Breast epithelium (tissue), 4 donors: ENCODE results near the gene SLC12A7. TPM values are rescaled to one million over a fixed set of nuclear protein-coding genes. Genes with fewer than 3 reads are reported as not detected.
"Not testable (repeated sequence)": the region's sequence is repeated elsewhere in the genome, so short reads cannot be mapped to it uniquely, and the experiment has no call there.

Experiments used
- DNase-seq, 2 donors: peaks; one replicate each; pipeline ENCODE4 v3.0.0-alpha.2; 2019; ENCODE audit warnings: low spot score in 2 of 2
- H3K27ac ChIP-seq, 2 donors: fragments of 200-600 bp; sonication (generic) in 1 of 2; one replicate each; pipeline ENCODE4 v1.5.1; 2016 to 2019; ENCODE audit warnings: mild to moderate bottlenecking in 1 of 2
- H3K27me3 ChIP-seq, 2 donors: fragments of 200-600 bp; sonication (generic) in 1 of 2; one replicate each; pipeline versions ENCODE4 v1.5.1 to v1.6.0; 2017 to 2019; ENCODE audit warnings: control low read depth in 1 of 2, mild to moderate bottlenecking in 1 of 2
- H3K36me3 ChIP-seq: fragments of 200-600 bp; one replicate; pipeline ENCODE4 v1.5.1; 2019
- H3K4me1 ChIP-seq, 2 donors: fragments of 200-600 bp; sonication (generic); one replicate each; pipeline ENCODE4 v1.5.1; 2016 to 2019; ENCODE audit warnings: control low read depth in 1 of 2
- H3K4me3 ChIP-seq, 3 donors: fragments of 200-600 bp; sonication (generic); 1 replicate in 2 of 3; 2 replicates in 1 of 3; pipeline ENCODE4 v1.5.1; 2016 to 2019; ENCODE audit warnings: mild to moderate bottlenecking in 3 of 3, moderate library complexity in 2 of 3
- H3K9me3 ChIP-seq, 2 donors: fragments of 200-600 bp; sonication (generic) in 1 of 2; one replicate each; pipeline ENCODE4 v1.5.1; 2016 to 2019; ENCODE audit warnings: control low read depth in 1 of 2
- CTCF ChIP-seq, 3 donors: fragments of 450-650 bp; IDR thresholded peaks; one replicate each; pipeline ENCODE4 v1.5.1; 2016 to 2017; ENCODE audit warnings: antibody characterized with exemption in 3 of 3, mild to moderate bottlenecking in 3 of 3, moderate library complexity in 3 of 3
- POLR2A ChIP-seq: fragments of 450-650 bp; IDR thresholded peaks from one replicate; pipeline ENCODE4 v1.6.1; 2016; ENCODE audit warnings: antibody characterized with exemption, mild to moderate bottlenecking, moderate library complexity
- POLR2AphosphoS5 ChIP-seq, 3 donors: sonication (generic); formaldehyde crosslinking; IDR thresholded peaks; one replicate each; pipeline ENCODE4 v1.6.1; 2017; ENCODE audit warnings: antibody characterized with exemption in 3 of 3
- intact Hi-C: fragments of 100-400 bp; cut with DNase I; formaldehyde crosslinking; loops from one replicate; pipeline ENCODE4 v1.15.1; 2023; ENCODE audit warnings: low total_unique reads
- total RNA-seq, 3 donors: library from RNA; depleted of rRNA; stranded (reverse); fragments of >200 nt; gene quantifications; one replicate each; pipeline ENCODE4 v1.1.0, GENCODE V29; 2016

The SLC12A7 gene
- total RNA-seq, 3 donors from 2014 or later, result 21.4 to 31.5 (median 25.0) TPM

- Histone ChIP-seq H3K27ac (no peak overlapping the region), H3K36me3 (peaks cover 13% of the 10 kb centered on the region), H3K27me3 (no peaks in the 10 kb centered on the region), H3K9me3 (no peaks in the 10 kb centered on the region), H3K4me3 (no peak overlapping the region), H3K4me1 (no peaks in the 10 kb centered on the region)
- no peak for DNase-seq
- TF ChIP-seq POLR2AphosphoS5 (IDR thresholded peaks at IDR 0.05) (no peak), CTCF (IDR thresholded peaks at IDR 0.05) (no peak), POLR2A (no peak)
- intact Hi-C loops, result no loop called here
Measured at GRCh38 chr5:1087428-1087827, 24.4 kb downstream of the SLC12A7 start.

GRCh38 chr5:1086871-1087270 lies 25.0 kb downstream of the SLC12A7 start:
- Histone ChIP-seq H3K27me3 (no peaks in the 10 kb centered on the region), H3K36me3 (peaks cover 13% of the 10 kb centered on the region), H3K27ac (no peak overlapping the region), H3K4me3 (no peak overlapping the region), H3K9me3 (no peaks in the 10 kb centered on the region), H3K4me1 (no peaks in the 10 kb centered on the region)
- TF ChIP-seq CTCF (IDR thresholded peaks at IDR 0.05) (no peak), POLR2AphosphoS5 (IDR thresholded peaks at IDR 0.05) (no peak), POLR2A (no peak)
- DNase-seq, result no peak
- intact Hi-C loops, result no loop called here

- H3K36me3 ChIP-seq, result peaks cover 13% of the 10 kb centered on the region
- no peaks in the 10 kb centered on the region for H3K27me3 ChIP-seq
- intact Hi-C loops, result no loop called here
- no peak overlapping the region for H3K4me3 ChIP-seq
- no peak for DNase-seq
- TF ChIP-seq CTCF (IDR thresholded peaks at IDR 0.05) (no peak), POLR2AphosphoS5 (IDR thresholded peaks at IDR 0.05) (no peak), POLR2A (no peak)
- no peaks in the 10 kb centered on the region for H3K9me3 ChIP-seq
- no peak overlapping the region for H3K27ac ChIP-seq
- no peaks in the 10 kb centered on the region for H3K4me1 ChIP-seq
Measured at GRCh38 chr5:1086137-1086536, 25.7 kb downstream of the SLC12A7 start.

- DNase-seq, result no peak
- no peak overlapping the region for H3K4me3 ChIP-seq
- TF ChIP-seq POLR2AphosphoS5 (IDR thresholded peaks at IDR 0.05) (no peak), POLR2A (no peak), CTCF (IDR thresholded peaks at IDR 0.05) (no peak)
- H3K36me3 ChIP-seq, result peaks cover 13% of the 10 kb centered on the region
- H3K4me1 ChIP-seq, result no peaks in the 10 kb centered on the region
- intact Hi-C loops, result no loop called here
- H3K9me3 ChIP-seq, result no peaks in the 10 kb centered on the region
- H3K27ac ChIP-seq, result no peak overlapping the region
- no peaks in the 10 kb centered on the region for H3K27me3 ChIP-seq
Measured at GRCh38 chr5:1085391-1085790, 26.5 kb downstream of the SLC12A7 start.

GRCh38 chr5:1083823-1084605 lies 27.8 kb downstream of the SLC12A7 start:
- TF ChIP-seq POLR2AphosphoS5 (IDR thresholded peaks at IDR 0.05) (no peak), POLR2A (no peak), CTCF (IDR thresholded peaks at IDR 0.05) (no peak)
- DNase-seq, result no peak
- no peak overlapping the region for H3K27ac ChIP-seq
- H3K4me3 ChIP-seq, result no peak overlapping the region
- intact Hi-C loops, result no loop called here
- no peaks in the 10 kb centered on the region for H3K27me3 ChIP-seq
- H3K4me1 ChIP-seq, result no peaks in the 10 kb centered on the region
- H3K36me3 ChIP-seq, result peaks cover 16% of the 10 kb centered on the region
- H3K9me3 ChIP-seq, result no peaks in the 10 kb centered on the region

- H3K27ac ChIP-seq, H3K4me3 ChIP-seq, DNase-seq, H3K27me3 ChIP-seq, H3K9me3 ChIP-seq, H3K4me1 ChIP-seq, intact Hi-C loops: not testable (repeated sequence)
- peaks cover 16% of the 10 kb centered on the region for H3K36me3 ChIP-seq
Measured at GRCh38 chr5:1083026-1083425, 28.8 kb downstream of the SLC12A7 start.
